CD1c-positive myeloid dendritic cell (primary cell): Measurements from ENCODE around the gene RNF13.
"Not testable (repeated sequence)": the region's sequence is repeated elsewhere in the genome, so short reads cannot be mapped to it uniquely, and the experiment has no call there.

Source experiments
- DNase-seq: peaks from one replicate; pipeline ENCODE4 v3.0.0-alpha.2; 2016; ENCODE audit errors: extremely low spot score

The RNF13 gene

GRCh38 chr3:149957361-149958125 is 144.5 kb downstream of the RNF13 start:
- DNase-seq: no peak

DNA sequence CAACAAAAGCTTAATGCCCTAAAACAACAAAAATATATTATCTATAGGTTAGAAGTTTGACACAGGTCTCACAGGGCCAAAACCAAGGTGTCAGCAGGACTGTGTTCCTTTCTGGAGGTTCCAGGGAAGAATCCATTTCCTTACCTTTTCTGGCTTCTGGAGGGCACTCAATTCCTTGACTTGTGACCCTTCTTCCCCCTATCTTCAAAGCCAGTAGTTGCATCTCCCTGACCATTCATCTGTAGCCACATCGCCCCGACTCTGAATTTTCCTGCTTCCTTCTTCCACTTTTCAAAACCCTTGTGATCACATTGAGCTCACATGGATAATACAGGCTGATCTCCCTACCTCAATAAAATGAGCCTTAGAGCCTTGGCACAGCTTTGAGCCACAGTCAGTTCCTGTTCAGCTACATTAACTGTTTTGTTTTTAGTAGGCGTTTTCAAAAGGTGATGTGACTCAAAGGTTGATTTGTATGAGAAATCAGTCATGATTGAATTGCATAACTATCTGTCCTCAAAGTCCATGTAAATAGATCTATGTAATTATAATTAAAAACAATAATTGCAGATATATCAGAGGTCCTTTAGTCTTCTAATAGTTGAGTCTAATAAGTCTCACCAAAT is 145.3 kb downstream of the RNF13 start:
- no peak for DNase-seq

DNA sequence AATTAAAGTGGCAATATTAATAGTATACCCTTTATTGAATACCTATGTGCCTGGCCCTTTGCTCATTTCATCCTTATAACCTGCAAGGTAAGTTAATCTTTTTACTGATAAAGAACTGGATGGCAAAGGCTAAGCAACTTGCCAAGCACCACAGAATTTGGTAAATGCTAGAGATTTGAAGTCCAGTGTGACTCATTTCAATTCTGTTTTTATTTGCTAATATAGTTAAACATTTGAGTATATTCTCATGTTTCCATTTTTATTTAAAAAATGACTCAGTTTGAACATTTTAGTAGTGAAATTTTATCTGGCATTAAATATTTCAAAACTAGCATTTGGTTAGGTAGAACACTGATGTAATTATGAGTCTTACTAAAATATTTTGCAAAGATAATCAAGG is 146.4 kb downstream of the RNF13 start:
- no peak for DNase-seq

GRCh38 chr3:149963485-149963884 is 150.5 kb downstream of the RNF13 start:
- DNase-seq: no peak

- DNase-seq: no peak
Observed at GRCh38 chr3:149964291-149964690, 151.3 kb downstream of the RNF13 start.

GRCh38 chr3:149965278-149965677 is 152.3 kb downstream of the RNF13 start:
- DNase-seq: no peak

GRCh38 chr3:149967086-149967685 is 154.2 kb downstream of the RNF13 start:
- peak; percentile 48 for DNase-seq

DNA sequence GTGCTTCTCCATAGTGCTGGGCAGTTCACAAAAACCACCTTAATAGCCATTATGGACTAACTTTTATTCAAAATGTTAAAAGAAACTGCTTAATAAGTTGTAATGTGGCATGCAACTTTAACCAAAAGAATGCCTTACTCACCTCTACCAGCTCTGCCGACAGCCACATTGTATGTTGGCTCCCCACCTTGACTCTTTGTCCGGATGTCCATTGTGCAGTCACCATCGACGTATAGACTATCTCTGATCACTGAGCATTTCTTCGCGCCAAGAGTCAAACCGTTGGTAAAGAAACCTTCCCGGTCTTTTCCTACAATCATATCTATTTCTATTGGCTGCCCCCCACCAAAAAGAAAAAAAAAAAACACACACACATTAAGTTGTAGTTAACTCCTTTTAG is 155.2 kb downstream of the RNF13 start:
- DNase-seq: no peak

GRCh38 chr3:149969110-149969939 is 156.3 kb downstream of the RNF13 start:
- DNase-seq: no peak

DNA sequence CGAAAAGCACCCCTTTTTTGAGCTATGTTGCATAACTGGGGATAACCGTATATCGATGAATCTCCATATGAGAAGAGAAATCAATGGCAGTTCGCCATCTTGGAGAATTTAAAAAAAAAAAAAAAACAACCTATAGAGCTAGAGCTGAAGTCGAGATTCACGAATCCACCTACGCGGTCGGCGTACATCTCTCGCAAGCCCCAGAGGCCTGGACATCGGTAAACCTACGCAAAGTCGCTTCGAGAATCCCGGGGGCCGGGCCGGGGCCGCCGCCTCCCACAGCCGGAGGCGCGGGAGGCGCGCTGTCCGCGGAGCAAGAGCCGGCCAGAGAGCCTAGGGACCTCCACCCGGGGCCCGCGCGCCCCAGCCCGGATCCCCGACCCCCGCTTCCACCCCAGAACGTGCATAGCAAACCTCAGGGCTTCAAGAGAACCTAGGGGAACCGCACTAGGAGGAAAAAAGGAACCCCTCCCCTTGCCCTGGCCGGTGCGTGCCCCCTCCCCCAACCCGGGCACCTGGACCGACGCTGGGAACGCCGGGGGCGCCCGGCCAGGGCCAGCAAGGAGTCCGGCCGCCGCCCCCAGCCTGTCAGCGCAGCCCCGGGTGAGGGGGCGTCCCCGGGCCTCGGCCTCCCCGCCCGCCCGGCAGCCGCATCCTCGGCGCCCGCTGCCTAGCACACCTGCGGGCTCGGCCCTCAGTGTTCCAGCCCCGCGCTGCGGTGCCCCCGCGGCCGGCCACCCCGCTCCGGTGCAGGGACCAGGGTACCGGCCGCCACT is 157.1 kb downstream of the RNF13 start:
- peak; percentile 62 for DNase-seq

DNA sequence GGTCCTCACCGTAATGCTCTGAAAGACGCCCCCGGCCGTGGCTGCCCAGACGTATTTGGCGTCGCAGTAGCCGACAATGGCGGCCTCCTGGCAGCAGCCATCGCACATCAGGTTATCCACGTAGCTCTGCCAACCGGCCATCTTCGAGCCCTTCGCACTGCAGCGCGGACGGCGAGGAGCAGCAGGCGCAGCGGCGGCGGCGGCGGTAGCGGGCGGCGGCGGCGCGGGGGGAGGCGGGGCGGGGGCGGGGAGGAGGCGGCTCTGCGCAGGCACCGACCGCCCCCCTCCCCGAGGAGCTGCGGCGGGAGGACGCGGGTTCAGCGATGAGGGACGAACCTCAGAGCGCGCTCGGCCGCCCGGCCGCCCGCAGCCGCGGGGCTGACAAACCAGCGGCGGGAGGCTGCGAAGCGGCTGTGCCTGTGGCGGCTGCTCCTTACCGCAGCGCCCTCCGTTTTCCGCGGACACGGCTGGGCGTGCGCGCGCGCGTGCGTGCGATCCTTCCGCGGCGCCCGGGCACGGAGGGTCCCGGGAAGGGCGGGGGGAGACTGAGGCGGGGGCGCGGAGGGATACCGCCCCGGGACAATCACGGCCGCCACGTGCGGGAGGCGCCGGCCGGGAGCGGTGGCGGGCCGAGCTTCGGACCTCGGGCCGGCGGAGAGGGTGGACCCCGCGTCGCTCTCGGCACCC is 157.8 kb downstream of the RNF13 start, which contains the start of gene PFN2:
Gene PFN2, minus strand, starts transcription at position 180 of the 687 bp plus-strand sequence. Its CDS starts 39 bp downstream, at position 141.
- DNase-seq: peak; percentile 38

- peak; percentile 73 for DNase-seq
Observed at GRCh38 chr3:149971403-149972075, 158.5 kb downstream of the RNF13 start.

DNA sequence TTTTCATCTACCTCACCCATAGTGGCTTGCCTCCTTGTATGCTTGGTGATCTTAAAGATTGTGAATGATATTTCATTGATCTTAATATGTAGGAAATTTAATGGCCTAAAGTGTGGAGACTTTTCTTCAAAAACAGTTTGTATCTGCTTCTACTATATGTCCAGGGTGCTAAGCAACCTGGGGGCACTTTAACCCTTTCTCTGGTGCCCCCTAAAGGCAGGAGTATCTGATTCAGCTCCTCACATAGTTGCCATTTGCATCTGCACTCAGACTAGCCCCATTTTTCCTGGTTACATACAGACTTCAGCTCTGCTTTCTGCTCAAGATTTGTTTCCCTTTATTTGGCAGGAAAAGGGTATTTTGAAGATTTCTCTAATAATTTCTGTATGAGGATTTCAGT is 162.9 kb downstream of the RNF13 start:
- DNase-seq: no peak

GRCh38 chr3:149977386-149977785 is 164.4 kb downstream of the RNF13 start:
- DNase-seq: no peak

GRCh38 chr3:149981979-149982378 is 169.0 kb downstream of the RNF13 start:
- not testable (repeated sequence) for DNase-seq

DNA sequence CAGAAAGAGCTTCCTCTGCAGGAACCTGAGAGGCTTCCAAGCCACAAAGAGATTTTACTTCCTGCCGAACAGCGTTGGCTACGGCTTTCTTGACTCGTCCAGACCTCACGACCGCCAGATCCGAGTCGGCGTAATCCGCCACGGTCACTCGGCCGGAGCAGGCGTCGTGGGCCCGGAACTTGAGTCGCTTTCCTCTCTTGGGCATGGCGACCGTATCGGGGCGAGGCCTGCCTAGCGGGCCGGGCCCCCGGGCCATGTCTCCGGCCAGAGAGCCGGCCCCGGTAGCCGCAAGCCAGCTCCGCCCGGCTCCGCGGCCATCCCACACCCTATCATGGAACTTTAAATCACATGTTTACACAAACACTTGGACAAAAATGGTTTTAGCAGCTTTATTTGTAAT is 170.0 kb downstream of the RNF13 start:
- DNase-seq: not testable (repeated sequence)

DNA sequence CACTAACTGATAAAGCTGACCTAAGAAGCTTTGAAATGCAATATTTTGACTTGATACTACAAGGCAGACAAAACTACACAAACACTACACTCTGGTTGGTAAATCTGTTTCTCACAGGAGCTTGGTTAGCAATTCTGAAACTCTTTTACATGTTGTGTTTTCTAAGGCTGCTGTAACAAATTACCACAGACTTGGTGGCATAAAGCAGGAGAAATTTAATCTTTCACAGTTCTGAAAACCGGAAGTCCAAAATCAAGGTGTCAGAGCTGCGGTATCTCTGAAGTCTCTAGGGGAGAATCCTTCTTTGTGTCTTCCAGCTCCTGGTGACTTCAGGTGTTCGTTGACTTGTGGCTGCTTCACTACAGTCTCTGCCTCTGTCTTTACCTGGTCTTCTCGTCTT is 170.6 kb downstream of the RNF13 start:
- no peak for DNase-seq

DNA sequence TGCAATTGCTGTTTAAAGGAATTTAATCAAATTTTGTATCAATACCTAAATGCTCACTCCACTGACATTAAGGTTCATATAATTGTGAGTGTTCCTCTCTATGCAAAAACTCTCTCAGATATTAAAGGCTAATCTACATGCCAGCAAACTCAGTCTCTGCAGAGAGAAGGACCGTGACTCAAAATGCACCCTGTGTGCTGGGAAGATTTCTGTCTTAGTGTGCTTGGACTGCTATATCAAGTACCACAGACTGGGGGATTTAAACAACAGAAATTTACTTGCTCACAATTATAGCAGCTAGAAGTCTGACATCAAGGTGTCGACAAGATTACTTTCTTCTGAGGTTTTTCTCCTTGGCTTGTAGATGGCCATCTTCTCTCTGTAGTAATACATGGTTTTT is 176.3 kb downstream of the RNF13 start:
- no peak for DNase-seq

GRCh38 chr3:149990423-149990948 is 177.5 kb downstream of the RNF13 start:
- no peak for DNase-seq
